GM23338 (cell line): ENCODE results near the gene CRACDL. TPM values are rescaled to one million over a fixed set of nuclear protein-coding genes. Genes with fewer than 3 reads are reported as not detected.

ENCODE experiments used
- ATAC-seq: fragments of 200-7000 bp; cut with Tn5 transposase; 3 replicates; pipeline ENCODE4 v1.9.1; 2020
- DNase-seq: peaks from one replicate; pipeline ENCODE4 v3.0.0-alpha.2; 2015; ENCODE audit warnings: low spot score
- H2AFZ ChIP-seq: fragments of 200-600 bp; sonication (generic); 2 replicates; pipeline ENCODE4 v1.8.0; 2016; ENCODE audit warnings: antibody characterized with exemption, mild to moderate bottlenecking, moderate library complexity
- H3F3A ChIP-seq: fragments of 200-600 bp; sonication (generic); replicated peaks from 2 replicates; pipeline ENCODE4 v1.8.0; 2017; ENCODE audit warnings: antibody characterized with exemption, mixed run types, low read depth
- H3K27ac ChIP-seq: fragments of 200-600 bp; sonication (generic); 2 replicates; pipeline ENCODE4 v1.6.1; 2016; ENCODE audit warnings: low read depth
- H3K27me3 ChIP-seq: fragments of 200-600 bp; sonication (generic); 2 replicates; pipeline ENCODE4 v1.8.0; 2016; ENCODE audit warnings: mild to moderate bottlenecking, mixed run types, moderate library complexity; ENCODE audit not compliant: insufficient read depth
- H3K36me3 ChIP-seq: fragments of 200-600 bp; sonication (generic); 2 replicates; pipeline ENCODE4 v1.8.0; 2016; ENCODE audit warnings: mild to moderate bottlenecking; ENCODE audit not compliant: insufficient read depth
- H3K4me1 ChIP-seq: fragments of 200-600 bp; sonication (generic); 2 replicates; pipeline ENCODE4 v1.8.0; 2016; ENCODE audit warnings: mild to moderate bottlenecking, moderate library complexity; ENCODE audit not compliant: insufficient read depth
- H3K4me2 ChIP-seq: fragments of 200-600 bp; sonication (generic); 2 replicates; pipeline ENCODE4 v1.7.1; 2017; ENCODE audit warnings: mixed run types
- H3K4me3 ChIP-seq: fragments of 200-600 bp; sonication (generic); 2 replicates; pipeline ENCODE4 v1.6.1; 2016; ENCODE audit warnings: mixed run types
- H3K79me2 ChIP-seq: fragments of 200-600 bp; sonication (generic); replicated peaks from 2 replicates; pipeline ENCODE4 v1.8.0; 2017; ENCODE audit warnings: mild to moderate bottlenecking; ENCODE audit not compliant: insufficient read depth
- H3K9me2 ChIP-seq: fragments of 200-600 bp; sonication (generic); 2 replicates; pipeline ENCODE4 v1.8.0; 2017; ENCODE audit not compliant: insufficient read depth
- H4K20me1 ChIP-seq: fragments of 200-600 bp; sonication (generic); replicated peaks from 2 replicates; pipeline ENCODE4 v1.8.0; 2017; ENCODE audit warnings: mild to moderate bottlenecking; ENCODE audit not compliant: insufficient read depth
- H3K27ac Mint-ChIP-seq: 2 replicates; pipeline ENCODE4 v1.8.0; 2020; ENCODE audit warnings: inconsistent platforms, mild to moderate bottlenecking, moderate library complexity, mixed read lengths
- H3K27me3 Mint-ChIP-seq: 3 replicates; pipeline ENCODE4 v1.8.0; 2022; ENCODE audit warnings: low read depth, mild to moderate bottlenecking, moderate library complexity, mixed read lengths, inconsistent platforms; ENCODE audit not compliant: insufficient read depth, poor library complexity
- H3K36me3 Mint-ChIP-seq: 3 replicates; pipeline ENCODE4 v1.8.0; 2021; ENCODE audit warnings: low read depth, mild to moderate bottlenecking, inconsistent platforms, moderate library complexity, mixed read lengths
- H3K4me1 Mint-ChIP-seq: 3 replicates; pipeline ENCODE4 v1.8.0; 2020; ENCODE audit warnings: mild to moderate bottlenecking, inconsistent platforms, mixed read lengths
- H3K4me3 Mint-ChIP-seq: 3 replicates; pipeline ENCODE4 v1.8.0; 2021; ENCODE audit warnings: moderate library complexity, mild to moderate bottlenecking, inconsistent platforms, mixed read lengths
- H3K9me3 Mint-ChIP-seq: 3 replicates; pipeline ENCODE4 v1.8.0; 2020; ENCODE audit warnings: moderate library complexity, mild to moderate bottlenecking, inconsistent platforms, mixed read lengths
- CREB1 ChIP-seq: fragments of 250-450 bp; sonication (Bioruptor Pico); IDR thresholded peaks from 2 replicates; pipeline ENCODE4 v1.5.0; 2020; ENCODE audit warnings: low read depth, mild to moderate bottlenecking, moderate library complexity
- CTCF ChIP-seq, 2 experiments: fragments of 200-600 bp in 1 of 2; sonication (generic) in 1 of 2; conservative IDR thresholded peaks; 2 replicates each; pipeline versions ENCODE4 v1.5.1 to v1.6.1; 2016 to 2017; ENCODE audit warnings: antibody characterized with exemption in 2 of 2, low read depth in 2 of 2, mild to moderate bottlenecking in 2 of 2, moderate library complexity in 1 of 2
- ETS1 ChIP-seq: IDR thresholded peaks from 2 replicates; pipeline ENCODE4 v1.6.1; 2016; ENCODE audit warnings: antibody characterized with exemption
- EZH2 ChIP-seq: fragments of 200-600 bp; sonication (generic); IDR thresholded peaks from one replicate; pipeline ENCODE4 v1.8.0; 2017; ENCODE audit warnings: antibody characterized with exemption, mild to moderate bottlenecking, low read depth; ENCODE audit not compliant: unreplicated experiment
- EZH2phosphoT487 ChIP-seq: fragments of 200-600 bp; sonication (generic); IDR thresholded peaks from one replicate; pipeline ENCODE4 v1.8.1; 2018; ENCODE audit warnings: antibody characterized with exemption; ENCODE audit not compliant: unreplicated experiment
- NANOG ChIP-seq: IDR thresholded peaks from 2 replicates; pipeline ENCODE4 v1.6.1; 2016; ENCODE audit warnings: antibody characterized with exemption, borderline replicate concordance
- POLR2AphosphoS5 ChIP-seq: IDR thresholded peaks from 2 replicates; pipeline ENCODE4 v1.6.1; 2016; ENCODE audit warnings: antibody characterized with exemption, low read depth
- STAT1 ChIP-seq: IDR thresholded peaks from one replicate; pipeline ENCODE4 v1.6.1; 2016; ENCODE audit warnings: antibody characterized with exemption; ENCODE audit not compliant: unreplicated experiment
- ZNF114 ChIP-seq: fragments of 250-450 bp; sonication (Bioruptor Pico); IDR thresholded peaks from 2 replicates; pipeline ENCODE4 v1.5.0; 2020; ENCODE audit warnings: mild to moderate bottlenecking, moderate library complexity
- ZNF331 ChIP-seq: fragments of 250-450 bp; sonication (Bioruptor Pico); IDR thresholded peaks from 2 replicates; pipeline ENCODE4 v1.5.0; 2020; ENCODE audit warnings: low read depth, mild to moderate bottlenecking, moderate library complexity
- ZNF462 ChIP-seq: fragments of 250-450 bp; sonication (Bioruptor Pico); IDR thresholded peaks from 2 replicates; pipeline ENCODE4 v1.5.0; 2020; ENCODE audit warnings: mild to moderate bottlenecking, moderate library complexity
- polyA plus RNA-seq: library from polyadenylated mRNA; unstranded; fragments of >200 nt; fragmentation: Nextera tagmentation; extraction: Ambion mirVana; gene quantifications from 2 replicates; pipeline ENCODE4 v1.2.1, GENCODE V29; 2016
- total RNA-seq: library from RNA; depleted of rRNA; stranded (reverse); fragments of >200 nt; shearing (Covaris generic); gene quantifications from 2 replicates; pipeline ENCODE4 v1.2.3, GENCODE V29; 2014

CRACDL gene
- total and polyA plus RNA-seq, 2 experiments from 2014 or later: 0.14 to 0.16 TPM

- no peak overlapping the region for H3K4me3 ChIP-seq
- no peak overlapping the region for H3K27ac ChIP-seq
- H3K79me2 ChIP-seq: no peaks in the 10 kb centered on the region
- H3K27me3 Mint-ChIP-seq: no peaks in the 10 kb centered on the region
- TF ChIP-seq POLR2AphosphoS5 (no peak), ZNF331 (CRISPR knock-in tag) (no peak), ZNF114 (CRISPR knock-in tag) (no peak), CTCF (conservative IDR thresholded peaks at IDR 0.05; ENCODE audit: low read depth in 2 of 2) (no peak), ETS1 (no peak), EZH2phosphoT487 (no peak), STAT1 (no peak), EZH2 (no peak)
- ATAC-seq: no peak
- no peak for DNase-seq
- H3K27ac Mint-ChIP-seq: no peak overlapping the region
- H3K4me3 Mint-ChIP-seq: no peak overlapping the region
- no peaks in the 10 kb centered on the region for H3K4me1 Mint-ChIP-seq
- no peak overlapping the region for H3K4me2 ChIP-seq
- no peaks in the 10 kb centered on the region for H3K4me1 ChIP-seq
- peaks cover 14% of the 10 kb centered on the region for H3K9me3 Mint-ChIP-seq
- no peaks in the 10 kb centered on the region for H3F3A ChIP-seq
- H3K36me3 Mint-ChIP-seq: no peaks in the 10 kb centered on the region
- 0 out of 2 replicates have a peak overlapping the region, but pooled peaks have one; percentile 24 for H2AFZ ChIP-seq
- H3K36me3 ChIP-seq: no peaks in the 10 kb centered on the region
- no peaks in the 10 kb centered on the region for H4K20me1 ChIP-seq
- no peaks in the 10 kb centered on the region for H3K27me3 ChIP-seq
- 0 out of 2 replicates have a peak, but pooled peaks cover 2% of the 10 kb centered on the region for H3K9me2 ChIP-seq
Observed at GRCh38 chr2:98959810-98960507, 23.9 kb upstream of the CRACDL start.

GRCh38 chr2:98952966-98953365, 16.9 kb upstream of the CRACDL start:
- H3K27ac Mint-ChIP-seq: no peak overlapping the region
- H3K79me2 ChIP-seq: no peaks in the 10 kb centered on the region
- TF ChIP-seq ZNF331 (CRISPR knock-in tag) (no peak), NANOG (no peak), CREB1 (no peak), ZNF462 (CRISPR knock-in tag) (no peak)

More at GRCh38 chr2:98952966-98953365, 16.9 kb upstream of the CRACDL start:
- no peaks in the 10 kb centered on the region for H3K4me1 ChIP-seq
- no peak for DNase-seq
- Mint-ChIP-seq H3K27me3 (no peaks in the 10 kb centered on the region), H3K4me3 (no peak overlapping the region), H3K4me1 (no peaks in the 10 kb centered on the region), H3K9me3 (no peaks in the 10 kb centered on the region), H3K36me3 (no peaks in the 10 kb centered on the region)
- no peaks in the 10 kb centered on the region for H4K20me1 ChIP-seq
- no peaks in the 10 kb centered on the region for H3K9me2 ChIP-seq
- no peaks in the 10 kb centered on the region for H3K36me3 ChIP-seq
- H3K27me3 ChIP-seq: no peaks in the 10 kb centered on the region
- no peaks in the 10 kb centered on the region for H3F3A ChIP-seq
- H3K4me3 ChIP-seq: no peak overlapping the region
- no peak overlapping the region for H3K27ac ChIP-seq
- ATAC-seq: no peak
- H3K4me2 ChIP-seq: no peak overlapping the region
- no peak overlapping the region for H2AFZ ChIP-seq
